Spleen (tissue), 7 donors: ENCODE measurements around the gene LGALS12.

Source experiments
- CTCF ChIP-seq, 11 experiments: fragments of 200-600 bp in 7 of 11; fragments of 450-650 bp in 4 of 11; sonication (generic) in 4 of 11; IDR thresholded peaks in 8 of 11; conservative IDR thresholded peaks in 3 of 11; 1 replicate in 7 of 11; 2 replicates in 4 of 11; pipeline versions ENCODE4 v1.4.0 to v1.8.0; 2016 to 2021; ENCODE audit warnings: antibody characterized with exemption in 11 of 11, inconsistent platforms in 4 of 11, mild to moderate bottlenecking in 1 of 11
- POLR2A ChIP-seq, 3 donors: fragments of 450-650 bp; IDR thresholded peaks; one replicate each; pipeline ENCODE4 v1.5.1; 2017; ENCODE audit warnings: antibody characterized with exemption in 3 of 3, mild to moderate bottlenecking in 1 of 3
- POLR2AphosphoS5 ChIP-seq, 3 donors: sonication (generic); formaldehyde crosslinking; IDR thresholded peaks; one replicate each; pipeline ENCODE4 v1.5.1; 2017; ENCODE audit warnings: antibody characterized with exemption in 3 of 3
- donor health status: DM: no; HTN: no; CAD: no; lungs with moderate emphysema.
- donor health status: DM: no; HTN: no; CAD: no.
- donor health status: DM: no; HTN: no; CAD: no.

GRCh38 chr11:63551091-63551888 is 45.4 kb downstream of the LGALS12 start:
- no peak for TF ChIP-seq POLR2A (IDR thresholded peaks at IDR 0.05)
- TF ChIP-seq CTCF (IDR thresholded peaks at IDR 0.05 in 8 of 11, conservative IDR thresholded peaks at IDR 0.05 in 3 of 11), result no peak
- no peak for TF ChIP-seq POLR2AphosphoS5 (IDR thresholded peaks at IDR 0.05)
